GM12872 (cell line): ENCODE data around the gene PPP2R5C.

Source experiments
- CTCF ChIP-seq: IDR thresholded peaks from 3 replicates; pipeline ENCODE4 v1.5.1; 2011; ENCODE audit warnings: low read depth, mild to moderate bottlenecking, low read length, moderate library complexity; ENCODE audit not compliant: insufficient read depth

PPP2R5C gene

GRCh38 chr14:101726954-101727302 lies 34.6 kb upstream of the PPP2R5C start:
- TF ChIP-seq CTCF, result no peak

GRCh38 chr14:101727611-101728366 lies 33.7 kb upstream of the PPP2R5C start:
- no peak for TF ChIP-seq CTCF

GRCh38 chr14:101728367-101728742 lies 33.2 kb upstream of the PPP2R5C start:
- TF ChIP-seq CTCF, result no peak

- no peak for TF ChIP-seq CTCF
These were observed 32.1 kb upstream of the PPP2R5C start for GRCh38 chr14:101729382-101729781.

GRCh38 chr14:101730626-101731186 lies 30.8 kb upstream of the PPP2R5C start:
- TF ChIP-seq CTCF, result no peak

GRCh38 chr14:101731187-101732080 lies 30.1 kb upstream of the PPP2R5C start:
- no peak for TF ChIP-seq CTCF

GRCh38 chr14:101732118-101732517 lies 29.4 kb upstream of the PPP2R5C start:
- no peak for TF ChIP-seq CTCF
